ENCODE measurements around the gene ZNF587B. TPM values are rescaled to one million over a fixed set of nuclear protein-coding genes. Genes with fewer than 3 reads are reported as not detected.
A peak's percentile ranks its signal among the peaks of the same experiment; 100 is the strongest.
"Not testable (repeated sequence)": the region's sequence is repeated elsewhere in the genome, so short reads cannot be mapped to it uniquely, and the experiment has no call there.

Gene ZNF587B
- total and polyA plus RNA-seq, 10 donors, result 3.4 to 31.8 (median 21.4) TPM

DNA sequence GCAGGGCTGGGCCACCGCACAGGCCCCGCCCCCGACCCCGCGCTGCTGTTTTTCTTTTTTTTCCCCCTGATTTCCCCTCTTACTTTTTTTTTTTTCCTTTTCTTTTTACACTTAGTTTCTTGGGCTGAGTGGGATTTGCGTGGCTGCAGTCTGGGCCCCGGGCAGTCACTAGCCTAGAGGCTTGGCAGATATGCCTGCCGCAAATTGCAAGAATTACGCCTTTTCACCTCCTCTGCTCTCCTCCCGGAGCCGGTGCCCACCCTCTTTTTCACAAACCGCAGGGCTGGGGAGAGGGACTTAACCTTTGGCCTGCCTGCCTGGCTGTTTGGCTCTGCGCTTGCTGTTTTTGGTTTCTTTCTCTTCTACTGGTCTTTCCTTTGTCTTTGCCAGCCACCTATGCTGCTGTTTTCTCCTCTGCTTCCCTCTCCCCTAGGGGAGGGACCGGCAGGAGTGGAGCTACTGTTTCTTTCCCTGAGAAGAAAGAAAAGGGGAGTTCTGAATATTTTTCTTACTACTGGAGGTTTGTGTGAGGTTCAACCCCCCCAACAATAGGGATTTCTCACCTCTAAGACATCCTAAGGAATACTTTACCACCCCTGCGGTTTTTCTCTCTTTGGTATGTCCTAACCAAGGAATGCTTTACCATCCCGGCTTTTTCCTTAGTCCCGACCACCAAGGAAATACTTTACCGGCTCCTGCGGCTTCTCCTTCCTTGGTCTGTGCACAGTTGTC, 26.3 kb upstream of the ZNF587B start:
- intact Hi-C loops (cut with DNase I; ENCODE audit: low total_unique reads), result no loop called here
- TF ChIP-seq POLR2AphosphoS5 (IDR thresholded peaks at IDR 0.05) (peak in 2 of 3 donors; percentile 22 to 37), POLR2A (IDR thresholded peaks at IDR 0.05) (no peak)
- DNase-seq, result no peak
- H3K4me1 ChIP-seq, result peaks cover 16 to 75% (median 46%) of the 10 kb centered on the region in 6 donors
- 11 to 21% (median 14%) methylated on average over 19 of the region's 19 CpGs for WGBS, 5 donors
- no peaks in the 10 kb centered on the region for H3K27me3 ChIP-seq (replicated peaks in 1 of 7)
- H3K36me3 ChIP-seq, result peaks cover 0 to 44% (median 13%) of the 10 kb centered on the region in 6 donors
- no peaks in the 10 kb centered on the region for H3K9me3 ChIP-seq
- H3K4me3 ChIP-seq, result peak overlapping the region; percentile 21 to 60 (median 42)
- H3K27ac ChIP-seq, result peak overlapping the region; percentile 28 to 89 (median 77)

DNA sequence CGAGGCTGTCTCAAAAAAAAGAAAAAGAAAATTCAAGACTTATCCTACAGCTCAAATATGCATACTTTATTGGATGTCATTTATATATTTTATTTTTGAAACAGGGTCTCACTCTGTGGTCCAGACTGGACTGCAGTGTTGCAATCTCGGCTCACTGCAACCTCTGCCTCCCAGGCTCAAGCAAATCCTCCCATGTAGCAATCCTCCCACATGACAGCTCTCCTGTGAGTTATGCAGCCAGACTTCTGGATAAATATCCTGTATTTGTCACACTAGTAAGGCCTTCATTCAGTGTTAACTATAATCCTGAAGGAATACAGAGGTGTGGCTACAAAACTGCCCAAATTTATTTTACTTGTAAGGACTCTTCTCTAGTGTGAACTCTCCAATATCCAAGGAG, 22.6 kb upstream of the ZNF587B start:
- Histone ChIP-seq H3K27me3 (replicated peaks in 1 of 7) (no peaks in the 10 kb centered on the region), H3K4me1 (peaks cover 13 to 59% (median 36%) of the 10 kb centered on the region in 6 donors), H3K4me3 (no peak overlapping the region), H3K27ac (no peak overlapping the region), H3K36me3 (peaks cover 0 to 66% (median 22%) of the 10 kb centered on the region in 6 donors), H3K9me3 (no peaks in the 10 kb centered on the region)
- WGBS, 5 donors, result 85 to 92% (median 89%) methylated on average over 2 of the region's 2 CpGs
- TF ChIP-seq POLR2AphosphoS5 (IDR thresholded peaks at IDR 0.05) (no peak), POLR2A (IDR thresholded peaks at IDR 0.05) (no peak)
- TF ChIP-seq, protein P1, sequence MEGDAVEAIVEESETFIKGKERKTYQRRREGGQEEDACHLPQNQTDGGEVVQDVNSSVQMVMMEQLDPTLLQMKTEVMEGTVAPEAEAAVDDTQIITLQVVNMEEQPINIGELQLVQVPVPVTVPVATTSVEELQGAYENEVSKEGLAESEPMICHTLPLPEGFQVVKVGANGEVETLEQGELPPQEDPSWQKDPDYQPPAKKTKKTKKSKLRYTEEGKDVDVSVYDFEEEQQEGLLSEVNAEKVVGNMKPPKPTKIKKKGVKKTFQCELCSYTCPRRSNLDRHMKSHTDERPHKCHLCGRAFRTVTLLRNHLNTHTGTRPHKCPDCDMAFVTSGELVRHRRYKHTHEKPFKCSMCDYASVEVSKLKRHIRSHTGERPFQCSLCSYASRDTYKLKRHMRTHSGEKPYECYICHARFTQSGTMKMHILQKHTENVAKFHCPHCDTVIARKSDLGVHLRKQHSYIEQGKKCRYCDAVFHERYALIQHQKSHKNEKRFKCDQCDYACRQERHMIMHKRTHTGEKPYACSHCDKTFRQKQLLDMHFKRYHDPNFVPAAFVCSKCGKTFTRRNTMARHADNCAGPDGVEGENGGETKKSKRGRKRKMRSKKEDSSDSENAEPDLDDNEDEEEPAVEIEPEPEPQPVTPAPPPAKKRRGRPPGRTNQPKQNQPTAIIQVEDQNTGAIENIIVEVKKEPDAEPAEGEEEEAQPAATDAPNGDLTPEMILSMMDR (IDR thresholded peaks at IDR 0.05 in 8 of 11, conservative IDR thresholded peaks at IDR 0.05 in 3 of 11), result no peak
- DNase-seq, result no peak
- intact Hi-C loops (cut with DNase I; ENCODE audit: low total_unique reads), result no loop called here

DNA sequence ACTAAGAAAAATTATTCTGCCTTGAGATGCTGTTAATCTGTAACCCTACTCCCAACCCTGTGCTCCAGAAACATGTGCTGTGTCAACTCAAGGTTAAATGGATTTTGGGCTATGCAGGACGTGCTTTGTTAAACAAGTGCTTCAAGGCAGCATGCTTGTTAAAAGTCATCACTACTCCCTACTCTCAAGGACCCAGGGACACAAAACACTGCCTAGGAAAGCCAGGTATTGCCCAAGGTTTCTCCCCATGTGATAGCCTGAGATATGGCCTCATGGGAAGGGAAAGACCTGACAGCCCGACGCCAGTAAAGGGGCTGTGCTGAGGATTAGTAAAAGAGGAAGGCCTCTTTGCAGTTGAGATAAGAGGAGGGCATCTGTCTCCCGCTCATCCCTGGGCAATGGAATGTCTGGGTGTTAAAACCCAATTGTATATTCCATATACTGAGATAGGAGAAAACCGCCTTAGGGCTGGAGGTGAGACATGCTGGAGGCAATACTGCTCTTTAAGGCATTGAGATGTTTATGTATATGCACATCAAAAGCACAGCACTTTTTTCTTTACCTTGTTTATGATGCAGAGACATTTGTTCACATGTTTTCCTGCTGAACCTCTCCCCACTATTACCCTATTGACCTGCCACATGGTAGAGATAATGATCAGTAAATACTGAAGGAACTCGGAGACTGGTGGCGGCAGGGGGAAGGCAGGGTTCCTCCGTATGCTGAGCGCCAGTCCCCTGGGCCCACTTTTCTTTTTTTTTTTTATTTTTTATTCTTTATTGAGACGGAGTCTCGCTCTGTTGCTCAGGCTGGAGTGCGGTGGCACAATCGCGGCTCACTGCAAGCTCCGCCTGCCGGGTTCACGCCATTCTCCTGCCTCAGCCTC, 19.4 kb upstream of the ZNF587B start:
- Histone ChIP-seq H3K36me3 (peaks cover 0 to 68% (median 22%) of the 10 kb centered on the region in 6 donors), H3K4me1 (peaks cover 11 to 55% (median 34%) of the 10 kb centered on the region in 6 donors)
- 84 to 94% (median 90%) methylated on average over 17 of the region's 17 CpGs for WGBS, 5 donors
- H3K4me3 ChIP-seq; DNase-seq; H3K27me3 ChIP-seq (replicated peaks in 1 of 7); H3K9me3 ChIP-seq; intact Hi-C loops (cut with DNase I; ENCODE audit: low total_unique reads); H3K27ac ChIP-seq: not testable (repeated sequence)

GRCh38 chr19:57812226-57812625, 17.9 kb upstream of the ZNF587B start:
- WGBS, 5 donors, result 43 to 73% (median 56%) methylated on average over 3 of the region's 3 CpGs
- intact Hi-C loops (cut with DNase I; ENCODE audit: low total_unique reads), result no loop called here
- H3K27ac ChIP-seq, result peak overlapping the region in 7 of 8 donors; percentile 2 to 92 (median 81)

DNA sequence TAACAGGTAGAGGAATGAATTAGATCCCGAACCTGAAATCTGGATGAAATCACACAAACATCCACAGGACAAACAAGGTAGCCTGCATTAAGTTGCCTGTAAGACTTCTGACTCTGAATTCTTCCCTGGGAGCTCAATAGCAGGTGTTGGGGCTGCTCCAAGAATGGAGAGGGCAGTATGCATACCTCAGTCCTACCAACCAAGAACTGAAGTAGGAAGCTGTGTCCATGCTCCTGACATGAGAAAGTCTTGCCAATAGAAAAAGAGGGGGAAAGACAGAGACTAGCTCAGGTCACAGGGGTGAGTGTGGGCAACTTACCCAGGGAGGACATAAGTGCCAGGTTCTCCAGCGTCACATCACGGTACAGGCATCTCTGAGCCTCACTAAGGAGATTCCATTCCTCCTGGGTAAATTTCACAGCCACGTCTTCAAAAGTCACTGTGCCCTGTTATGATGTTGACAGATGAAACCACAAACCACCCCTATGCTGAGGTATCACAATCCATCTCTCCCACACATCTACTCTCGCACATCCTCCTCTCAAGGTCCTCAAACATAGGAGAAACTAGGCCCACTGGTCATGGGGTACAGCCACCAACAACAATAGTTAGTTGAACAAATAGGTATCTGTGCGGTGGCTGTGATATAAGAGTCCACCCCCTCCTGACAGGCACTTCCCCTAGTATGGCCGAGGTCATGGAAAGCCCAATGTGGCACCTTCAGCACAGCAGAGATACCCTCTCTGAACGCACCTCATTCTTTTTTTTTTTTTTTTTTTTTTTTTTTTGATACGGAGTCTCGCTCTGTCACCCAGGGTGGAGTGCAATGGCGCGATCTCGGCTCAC, 16.9 kb upstream of the ZNF587B start:
- H3K9me3 ChIP-seq; intact Hi-C loops (cut with DNase I; ENCODE audit: low total_unique reads); H3K27me3 ChIP-seq (replicated peaks in 1 of 7); DNase-seq: not testable (repeated sequence)
- H3K27ac ChIP-seq, result peak overlapping the region in 6 of 8 donors; percentile 48 to 92 (median 84)
- H3K36me3 ChIP-seq, result peaks cover 0 to 42% (median 14%) of the 10 kb centered on the region in 6 donors
- WGBS, 5 donors, result 82 to 90% (median 87%) methylated on average over 10 to 13 of the region's 13 CpGs
- peak overlapping the region in 4 of 8 donors; percentile 81 to 96 (median 86) for H3K4me3 ChIP-seq
- H3K4me1 ChIP-seq, result peaks cover 11 to 51% (median 32%) of the 10 kb centered on the region in 6 donors

More at GRCh38 chr19:57812226-57812625, 17.9 kb upstream of the ZNF587B start:
- H3K4me1 ChIP-seq, result peaks cover 11 to 51% (median 33%) of the 10 kb centered on the region in 6 donors
- no peak for DNase-seq
- no peaks in the 10 kb centered on the region for H3K27me3 ChIP-seq (replicated peaks in 1 of 7)
- peak overlapping the region in 1 of 8 donors; percentile 30 for H3K4me3 ChIP-seq
- H3K9me3 ChIP-seq, result no peaks in the 10 kb centered on the region
- TF ChIP-seq, protein P1 (IDR thresholded peaks at IDR 0.05 in 8 of 11, conservative IDR thresholded peaks at IDR 0.05 in 3 of 11), result no peak
- TF ChIP-seq POLR2A (IDR thresholded peaks at IDR 0.05) (no peak), POLR2AphosphoS5 (IDR thresholded peaks at IDR 0.05) (peak in 1 of 3 donors; percentile 45)
- H3K36me3 ChIP-seq, result peaks cover 0 to 52% (median 19%) of the 10 kb centered on the region in 6 donors
